B cell (primary cell): ENCODE results near the gene NAV2. TPM values are rescaled to one million over a fixed set of nuclear protein-coding genes. Genes with fewer than 3 reads are reported as not detected.

ENCODE experiments used
- ATAC-seq: fragments of 200-7000 bp; cut with Tn5 transposase; one replicate; pipeline ENCODE4 v1.10.0; 2021; ENCODE audit warnings: low read depth, mild to moderate bottlenecking, moderate number of reproducible peaks, moderate library complexity
- CTCF ChIA-PET: fragments of 350-600 bp; sonication (Branson Sonifier 250); formaldehyde crosslinking; loops from one replicate; lab custom pipeline; 2021; ENCODE audit warnings: antibody characterized with exemption, inconsistent platforms; lab: Charles Lee
- POLR2A ChIA-PET: fragments of 350-600 bp; sonication (Branson Sonifier 250); formaldehyde crosslinking; loops from one replicate; lab custom pipeline; 2021; ENCODE audit warnings: antibody characterized with exemption; lab: Charles Lee
- DNase-seq: peaks from one replicate; pipeline ENCODE4 v3.0.0; 2013
- H2AFZ ChIP-seq: 2 replicates; pipeline ENCODE4 v1.6.1; 2012; ENCODE audit warnings: mild to moderate bottlenecking, low read depth, low read length; ENCODE audit not compliant: insufficient read depth, poor library complexity, severe bottlenecking
- H3K27ac ChIP-seq, 2 donors: 1 replicate in 1 of 2; 2 replicates in 1 of 2; pipeline ENCODE4 v1.5.1; 2012 to 2013; ENCODE audit warnings: low read length in 2 of 2, mild to moderate bottlenecking in 2 of 2, moderate library complexity in 1 of 2
- H3K27me3 ChIP-seq, 4 experiments: fragments of 200-600 bp in 1 of 4; sonication (generic) in 1 of 4; replicated peaks in 1 of 4; 1 replicate in 2 of 4; 2 replicates in 2 of 4; pipeline versions ENCODE4 v1.6.1 to v1.7.0; 2013 to 2016; ENCODE audit warnings: low read length in 3 of 4, mild to moderate bottlenecking in 2 of 4, mixed read lengths in 1 of 4, moderate library complexity in 1 of 4; ENCODE audit not compliant: insufficient read depth in 4 of 4, control insufficient read depth in 3 of 4; ENCODE audit errors: control extremely low read depth in 1 of 4
- H3K36me3 ChIP-seq, 2 experiments: replicated peaks in 1 of 2; 1 replicate in 1 of 2; 2 replicates in 1 of 2; pipeline versions ENCODE4 v1.6.1 to v1.7.1; 2013; ENCODE audit warnings: low read length in 1 of 2; ENCODE audit not compliant: insufficient read depth in 2 of 2, control insufficient read depth in 1 of 2; ENCODE audit errors: control extremely low read depth in 1 of 2, extremely low read depth in 1 of 2
- H3K4me1 ChIP-seq, 2 donors: fragments of 200-600 bp in 1 of 2; sonication (generic) in 1 of 2; 1 replicate in 1 of 2; 2 replicates in 1 of 2; pipeline versions ENCODE4 v1.5.1 to v1.6.1; 2013 to 2017; ENCODE audit warnings: low read length in 2 of 2; ENCODE audit not compliant: control insufficient read depth in 2 of 2, insufficient read depth in 2 of 2
- H3K4me2 ChIP-seq: replicated peaks from 2 replicates; pipeline ENCODE3; 2012; ENCODE audit warnings: mild to moderate bottlenecking, low read depth, low read length; ENCODE audit not compliant: poor library complexity, severe bottlenecking
- H3K4me3 ChIP-seq, 5 experiments: fragments of 200-600 bp in 1 of 5; sonication (generic) in 1 of 5; 1 replicate in 3 of 5; 2 replicates in 2 of 5; pipeline versions ENCODE4 v1.5.1 to v1.7.0; 2011 to 2016; ENCODE audit warnings: low read length in 4 of 5, mild to moderate bottlenecking in 4 of 5, low read depth in 2 of 5, control low read depth in 1 of 5, moderate library complexity in 1 of 5; ENCODE audit not compliant: insufficient read depth in 1 of 5; ENCODE audit errors: control extremely low read depth in 1 of 5, extremely low read depth in 1 of 5
- H3K79me2 ChIP-seq: fragments of 200-600 bp; sonication (generic); one replicate; pipeline ENCODE4 v1.6.0; 2016; ENCODE audit warnings: low read length; ENCODE audit not compliant: control insufficient read depth, insufficient read depth
- H3K9ac ChIP-seq: fragments of 200-600 bp; sonication (generic); 2 replicates; pipeline ENCODE4 v1.6.1; 2017; ENCODE audit warnings: mild to moderate bottlenecking, low read length, moderate library complexity
- H3K9me3 ChIP-seq, 3 donors: one replicate each; pipeline versions ENCODE4 v1.6.1 to v1.7.1; 2013; ENCODE audit warnings: low read length in 2 of 3; ENCODE audit not compliant: control insufficient read depth in 2 of 3, insufficient read depth in 1 of 3; ENCODE audit errors: control extremely low read depth in 1 of 3
- H4K20me1 ChIP-seq: 2 replicates; pipeline ENCODE4 v1.6.0; 2012; ENCODE audit warnings: mild to moderate bottlenecking, low read length; ENCODE audit not compliant: insufficient read depth, control insufficient read depth, poor library complexity, severe bottlenecking
- H3K27ac Mint-ChIP-seq: one replicate; pipeline ENCODE4 v1.8.0; 2021; ENCODE audit warnings: mixed read lengths
- H3K27me3 Mint-ChIP-seq: one replicate; pipeline ENCODE4 v1.8.0; 2021; ENCODE audit warnings: mixed read lengths
- H3K4me1 Mint-ChIP-seq: one replicate; pipeline ENCODE4 v1.8.0; 2021; ENCODE audit warnings: mixed read lengths
- H3K4me3 Mint-ChIP-seq: one replicate; pipeline ENCODE4 v1.8.0; 2021; ENCODE audit warnings: mixed read lengths
- H3K9me3 Mint-ChIP-seq: one replicate; pipeline ENCODE4 v1.8.0; 2022; ENCODE audit warnings: mixed read lengths; ENCODE audit not compliant: insufficient read depth
- CTCF ChIP-seq: fragments of 200-600 bp; IDR thresholded peaks from one replicate; pipeline ENCODE4 v1.8.0; 2022; ENCODE audit warnings: antibody characterized with exemption, mild to moderate bottlenecking
- EZH2 ChIP-seq: IDR thresholded peaks from 2 replicates; pipeline ENCODE4 v1.6.1; 2012; ENCODE audit warnings: borderline replicate concordance, low read depth, mild to moderate bottlenecking, moderate library complexity, low read length; ENCODE audit not compliant: insufficient read depth, poor library complexity, severe bottlenecking
- WGBS: methylation state at CpG from one replicate; pipeline ENCODE4 v1.1.5; 2013; ENCODE audit warnings: missing lambda C conversion rate; ENCODE audit not compliant: insufficient coverage; 5-methylcytosine and 5-hydroxymethylcytosine counted together
- intact Hi-C: fragments of 100-400 bp; cut with micrococcal nuclease; formaldehyde crosslinking; loops from one replicate; pipeline ENCODE4 v1.10.0; 2022
- polyA plus RNA-seq: library from polyadenylated mRNA; depleted of rRNA; stranded (reverse); fragments of >200 nt; gene quantifications from 2 replicates; pipeline ENCODE4 v1.2.3, GENCODE V29; 2012
- total RNA-seq, 2 donors: library from RNA; stranded (reverse); fragments of 120-200 nt in 1 of 2; gene quantifications; 1 replicate in 1 of 2; 2 replicates in 1 of 2; pipeline versions ENCODE4 v1.2.3 to v1.2.4, GENCODE V29; 2013 to 2022

The NAV2 gene
- total and polyA plus RNA-seq, 2 donors (not counting 1 experiment from before 2014, with no cell fraction given), result 0.82 to 22.2 TPM

GRCh38 chr11:20160425-20161229, 448.0 kb downstream of the NAV2 start, which contains the start of gene DBX1:
DBX1 (minus strand) TSS chr11:20160475; CDS start chr11:20160324, 151 bp downstream.
- Histone ChIP-seq H2AFZ (no peak within 1 kb of the TSS), H4K20me1 (no peaks in the 10 kb centered on the region), H3K79me2 (no peaks in the 10 kb centered on the region), H3K4me3 (no peak within 1 kb of the TSS), H3K9me3 (peaks cover 4 to 61% (median 21%) of the 10 kb centered on the region in 3 donors), H3K9ac (no peak within 1 kb of the TSS), H3K4me2 (no peak within 1 kb of the TSS), H3K27me3 (peaks cover 1 to 98% (median 70%) of the 10 kb centered on the region in 4 experiments), H3K36me3 (no peaks in the 10 kb centered on the region), H3K4me1 (peaks cover 23 to 34% of the 10 kb centered on the region in 2 donors), H3K27ac (no peak within 1 kb of the TSS)
- ATAC-seq (no peak), DNase-seq (no peak)
- no peak within 1 kb of the TSS for H3K4me3 Mint-ChIP-seq
- peak within 1 kb of the TSS; percentile 37 for H3K27ac Mint-ChIP-seq
- POLR2A ChIA-PET, result no interaction called here
- H3K27me3 Mint-ChIP-seq, result peaks cover 81% of the 10 kb centered on the region
- peaks cover 28% of the 10 kb centered on the region for H3K4me1 Mint-ChIP-seq
- WGBS, result 11% methylated on average over 27 of the region's 30 CpGs
- TF ChIP-seq EZH2, result no peak
- no peak for TF ChIP-seq CTCF
- intact Hi-C loops, result no loop called here
- peaks cover 3% of the 10 kb centered on the region for H3K9me3 Mint-ChIP-seq
- CTCF ChIA-PET, result interaction anchor here (1.4 kb wide), 1 partner anchor 33 kb away, joined by 4 read pairs; no protein-coding TSS in a partner anchor
